GM19467 (cell line): ENCODE results near the gene CYP2A6.
"Not testable (repeated sequence)": the region's sequence is repeated elsewhere in the genome, so short reads cannot be mapped to it uniquely, and the experiment has no call there.

Experiments
- ATAC-seq: cut with Tn5 transposase; IDR thresholded peaks from one replicate; pipeline ENCODE4 v1.9.1; 2021; ENCODE audit warnings: mild to moderate bottlenecking, moderate library complexity; ENCODE audit not compliant: unreplicated experiment

Gene CYP2A6

DNA sequence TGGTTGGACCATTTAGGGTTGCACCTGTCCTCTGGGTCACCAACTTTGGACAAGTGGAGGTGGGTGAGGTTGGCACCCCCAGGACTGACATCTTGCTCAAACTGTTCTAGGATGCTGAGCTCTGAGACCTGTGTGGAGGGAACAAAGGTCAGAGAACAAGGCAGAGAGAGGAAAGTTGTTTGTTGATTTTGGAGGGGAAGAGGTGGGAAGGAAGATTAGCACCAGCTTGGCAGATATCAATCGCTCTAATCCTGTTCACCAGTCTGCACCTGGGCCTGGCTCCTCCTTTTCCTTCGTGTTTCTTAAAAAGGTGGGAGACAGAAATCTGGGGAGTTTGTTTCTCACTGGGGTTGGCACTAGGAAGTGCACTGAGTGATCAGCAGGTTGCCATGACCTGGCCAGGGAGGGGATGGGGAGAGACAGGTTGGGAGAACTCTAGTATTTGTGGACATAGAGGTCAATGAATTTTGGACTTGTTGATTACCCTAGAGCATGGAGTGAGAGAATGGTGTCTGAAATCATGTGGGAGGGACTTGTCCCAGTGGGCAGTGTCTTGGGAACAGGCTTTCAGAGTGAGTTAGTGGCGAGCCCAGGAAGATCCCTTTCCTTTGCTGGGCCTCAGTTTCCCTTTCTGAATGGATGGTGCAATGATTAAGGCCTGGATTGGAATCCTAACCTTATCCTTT is 2.4 kb upstream of the CYP2A6 start:
- ATAC-seq = not testable (repeated sequence)

DNA sequence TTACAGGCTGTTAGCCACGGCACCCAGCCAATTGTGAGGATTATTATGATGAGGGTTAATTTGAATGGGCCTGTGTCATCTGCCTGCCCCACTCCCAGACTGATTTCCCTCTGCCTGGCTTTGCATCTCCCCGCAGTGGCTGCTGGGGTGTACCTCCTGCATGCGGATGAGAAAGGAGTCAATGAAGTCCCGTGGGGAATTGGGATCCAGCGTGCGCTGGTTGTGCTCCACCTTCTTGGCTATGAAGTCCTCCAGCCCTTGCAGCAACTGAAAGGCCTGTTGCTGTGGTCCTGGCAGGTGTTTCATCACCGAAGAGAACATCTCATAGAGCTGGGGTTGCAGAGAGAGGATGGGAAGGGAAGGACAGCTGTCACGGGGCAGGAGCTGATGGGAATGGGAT is 3.5 kb downstream of the CYP2A6 start:
- ATAC-seq = not testable (repeated sequence)

DNA sequence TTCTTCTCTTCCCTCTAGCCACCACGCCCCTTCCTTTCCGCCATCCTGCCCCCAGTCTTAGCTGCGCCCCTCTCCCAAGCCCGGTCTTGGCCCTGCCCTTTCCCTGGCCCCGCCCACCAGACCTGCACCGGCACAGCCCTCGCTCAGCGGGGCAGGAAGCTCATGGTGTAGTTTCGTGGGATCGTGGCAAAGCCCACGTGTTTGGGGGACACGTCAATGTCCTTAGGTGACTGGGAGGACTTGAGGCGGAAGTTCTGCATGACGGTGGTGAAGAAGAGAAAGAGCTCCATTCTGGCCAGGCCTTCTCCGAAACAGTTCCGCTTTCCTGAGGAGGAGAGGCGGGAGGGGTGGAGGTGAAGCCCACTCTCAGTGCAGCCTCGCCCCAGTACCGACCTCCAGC is 6.6 kb downstream of the CYP2A6 start:
- not testable (repeated sequence) for ATAC-seq

DNA sequence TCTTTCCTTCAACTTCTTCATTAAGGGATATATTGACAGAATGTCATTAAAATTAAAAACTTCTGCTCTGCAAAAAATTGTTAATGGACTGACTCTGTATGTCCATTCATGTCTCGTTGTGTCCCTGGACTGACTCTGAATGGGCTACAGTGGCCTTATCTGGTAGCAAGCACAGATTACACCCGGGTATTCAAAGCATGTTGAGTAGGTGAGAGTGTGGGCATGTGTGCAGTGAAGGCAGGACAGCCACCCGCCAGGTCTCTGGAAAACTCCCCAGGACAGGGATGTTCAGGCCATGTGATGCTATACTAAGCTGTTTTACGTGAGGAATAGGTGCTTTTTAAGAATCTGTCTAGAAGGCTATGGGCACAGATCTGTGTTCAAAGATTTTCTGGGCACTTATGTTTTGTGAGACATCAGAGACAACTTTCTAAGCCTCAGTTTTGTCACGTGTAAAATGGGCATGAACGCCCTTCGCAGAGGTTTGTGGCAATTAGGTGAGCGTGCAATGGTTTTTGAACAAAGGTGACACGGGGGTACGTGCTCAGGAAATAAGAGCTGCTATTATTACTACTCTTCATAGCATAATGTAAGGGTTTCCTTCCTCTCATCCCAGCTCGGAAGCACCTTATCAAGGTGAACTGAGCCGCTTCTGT is 7.1 kb downstream of the CYP2A6 start:
- ATAC-seq = not testable (repeated sequence)

DNA sequence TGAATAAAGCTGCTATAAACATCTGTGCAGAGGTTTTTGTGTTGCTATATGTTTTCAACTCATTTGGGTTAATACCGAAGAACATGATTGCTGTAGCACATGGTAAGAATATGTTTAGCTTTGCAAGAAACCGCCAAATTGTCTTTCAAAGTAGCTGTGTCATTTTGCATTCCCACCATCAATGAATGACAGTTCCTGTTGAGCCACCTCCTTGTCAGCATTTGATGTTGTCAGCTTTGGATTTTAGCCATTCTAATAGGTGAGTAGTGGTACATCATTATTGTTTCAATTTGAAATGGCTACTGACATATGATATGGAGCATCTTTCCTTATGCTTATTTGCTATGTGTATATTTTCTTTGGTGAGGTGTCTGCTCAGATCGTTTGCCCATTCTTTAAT is 8.2 kb downstream of the CYP2A6 start:
- ATAC-seq = not testable (repeated sequence)

DNA sequence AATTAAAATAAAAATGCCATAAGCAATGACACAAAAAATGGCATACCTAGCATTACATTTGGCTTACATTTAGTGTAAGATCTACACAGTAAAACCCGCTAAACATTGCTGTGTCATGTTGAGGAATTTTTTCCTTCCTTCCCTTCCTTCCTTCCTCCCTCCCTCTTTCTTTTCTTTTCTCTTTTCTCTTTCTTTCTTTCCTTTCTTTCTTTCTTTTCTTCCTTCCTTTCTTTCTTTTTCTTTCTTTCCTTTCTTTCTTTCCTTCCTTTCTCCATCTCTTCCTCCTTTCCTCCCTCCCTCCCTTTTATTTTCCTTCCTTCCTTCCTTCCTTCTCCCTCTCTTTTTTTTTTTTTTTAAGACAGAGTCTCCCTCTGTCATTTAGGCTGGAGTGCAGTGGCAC is 11.8 kb downstream of the CYP2A6 start:
- ATAC-seq = not testable (repeated sequence)

DNA sequence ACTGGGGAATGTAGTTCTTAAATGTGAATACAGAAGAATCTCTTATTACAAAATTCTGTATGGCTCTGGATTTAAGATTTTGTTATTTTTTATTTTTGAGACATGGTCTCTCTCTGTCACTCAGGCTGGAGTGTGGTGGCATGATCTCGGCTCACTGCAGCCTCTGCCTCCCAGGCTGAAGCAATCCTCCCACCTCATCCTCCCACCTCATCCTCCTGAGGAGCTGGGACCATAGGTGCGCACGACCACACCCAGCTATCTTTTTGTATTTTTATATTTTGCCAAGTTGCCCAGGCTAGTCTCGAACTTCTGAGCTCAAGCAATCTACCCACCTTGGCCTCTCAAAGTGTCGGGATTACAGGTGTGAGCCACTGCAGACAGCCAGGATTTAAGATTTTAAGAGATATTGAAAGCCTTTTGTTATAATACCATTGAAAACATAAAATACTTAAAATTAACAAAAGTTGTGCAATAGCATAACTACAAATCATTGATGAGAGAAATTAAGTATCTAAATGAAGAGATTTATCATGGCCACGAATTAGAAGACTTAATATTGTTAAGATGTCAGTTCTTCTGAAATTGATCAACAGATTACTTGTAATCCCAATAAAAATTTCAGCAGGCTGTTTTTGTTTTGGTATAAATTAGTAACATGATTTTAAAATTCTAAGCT is 13.4 kb downstream of the CYP2A6 start:
- ATAC-seq = no peak

DNA sequence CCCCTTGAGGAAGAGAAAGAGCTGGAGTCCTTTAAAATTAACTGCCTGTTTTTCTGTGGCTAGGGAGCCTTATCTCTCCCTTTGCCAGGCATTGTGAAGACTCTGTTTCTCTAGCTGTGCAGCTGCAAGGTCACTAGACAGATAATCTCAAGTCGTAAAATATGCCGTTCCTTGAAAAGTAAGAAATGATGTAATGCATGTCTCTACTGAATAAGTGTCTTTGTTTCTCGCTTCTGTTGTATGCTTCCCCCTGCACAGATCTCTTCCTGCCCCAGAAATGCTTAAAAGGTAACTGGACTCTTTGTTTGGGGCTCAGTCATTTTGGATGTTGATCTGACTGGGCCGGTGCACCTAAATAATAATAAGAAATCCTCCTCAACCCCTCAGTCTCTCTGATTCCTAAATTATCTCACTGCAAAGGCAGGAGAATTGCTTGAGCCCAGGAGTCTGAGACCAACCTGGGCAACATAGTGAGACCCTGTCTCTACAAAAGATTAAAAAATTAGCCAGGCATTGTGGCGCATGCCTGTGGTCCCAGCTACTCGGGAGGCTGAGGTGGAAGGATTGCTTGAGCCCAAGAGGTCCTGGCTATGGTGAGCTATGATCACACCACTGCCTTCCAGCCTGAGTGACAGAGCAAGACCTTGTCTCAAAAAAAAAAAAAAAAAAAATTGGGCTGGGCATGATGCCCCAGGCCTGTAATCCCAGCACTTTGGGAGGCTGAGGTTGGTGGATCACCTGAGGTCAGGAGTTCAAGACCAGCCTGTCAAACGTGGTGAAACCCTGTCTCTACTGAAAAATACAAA is 16.3 kb downstream of the CYP2A6 start:
- not testable (repeated sequence) for ATAC-seq

DNA sequence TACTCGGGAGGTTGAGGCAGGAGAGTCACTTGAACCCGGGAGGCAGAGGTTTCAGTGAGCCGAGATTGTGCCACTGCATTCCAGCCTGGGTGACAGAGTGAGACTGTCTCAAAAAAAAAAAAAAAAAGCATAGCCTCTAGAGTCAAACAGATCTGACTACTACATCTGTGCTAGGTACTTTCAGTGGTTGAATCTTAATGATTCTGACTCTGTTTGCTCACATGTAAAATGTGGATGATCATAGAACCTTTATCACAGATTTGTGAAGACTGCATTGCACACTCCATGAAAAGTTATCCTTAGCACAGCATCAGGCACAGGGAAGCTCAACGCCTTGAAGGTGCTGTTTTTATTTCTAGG is 17.8 kb downstream of the CYP2A6 start:
- ATAC-seq = not testable (repeated sequence)

DNA sequence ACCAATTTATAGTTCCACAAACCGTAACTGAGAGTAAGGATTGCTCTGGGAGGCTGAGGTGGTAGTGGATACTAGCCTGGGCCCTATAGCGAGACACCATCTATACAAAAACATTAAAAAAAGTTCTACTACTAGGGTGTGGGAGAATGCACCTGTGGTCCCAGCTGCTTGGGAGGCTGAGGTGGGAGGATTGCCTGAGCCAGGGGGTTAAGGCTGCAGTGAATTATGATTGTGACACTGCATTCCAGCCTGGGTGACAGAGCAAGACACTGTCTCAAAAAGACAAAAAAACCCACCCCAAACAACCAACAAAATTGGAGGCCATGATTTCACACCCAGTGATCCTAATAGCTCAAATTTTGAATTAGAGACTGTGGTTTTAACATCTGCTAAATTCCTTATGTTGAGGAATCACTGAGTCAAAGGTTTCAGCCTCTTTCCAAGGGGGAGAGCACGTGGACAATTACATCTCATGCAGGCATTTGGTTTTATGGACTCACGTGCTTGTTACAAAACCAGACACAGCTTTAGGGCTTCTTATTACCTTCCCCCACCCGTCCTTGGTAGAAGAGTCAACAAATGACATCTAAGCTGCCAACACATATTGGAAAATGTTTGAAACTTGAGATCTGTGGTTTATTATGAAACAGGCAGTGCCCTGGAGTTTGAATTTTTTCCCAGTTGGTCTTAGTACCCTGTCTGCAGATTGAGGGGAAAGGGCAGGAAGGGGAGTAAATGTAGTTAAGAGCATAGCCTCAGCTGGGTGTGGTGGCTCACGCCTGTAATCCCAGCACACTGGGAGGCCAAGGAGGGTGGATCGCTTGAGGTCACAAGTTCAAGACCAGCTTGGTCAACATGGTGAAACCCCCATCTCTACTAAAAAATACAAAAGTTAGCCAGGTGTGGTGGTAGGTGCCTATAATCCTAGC is 18.5 kb downstream of the CYP2A6 start:
- ATAC-seq = no peak

DNA sequence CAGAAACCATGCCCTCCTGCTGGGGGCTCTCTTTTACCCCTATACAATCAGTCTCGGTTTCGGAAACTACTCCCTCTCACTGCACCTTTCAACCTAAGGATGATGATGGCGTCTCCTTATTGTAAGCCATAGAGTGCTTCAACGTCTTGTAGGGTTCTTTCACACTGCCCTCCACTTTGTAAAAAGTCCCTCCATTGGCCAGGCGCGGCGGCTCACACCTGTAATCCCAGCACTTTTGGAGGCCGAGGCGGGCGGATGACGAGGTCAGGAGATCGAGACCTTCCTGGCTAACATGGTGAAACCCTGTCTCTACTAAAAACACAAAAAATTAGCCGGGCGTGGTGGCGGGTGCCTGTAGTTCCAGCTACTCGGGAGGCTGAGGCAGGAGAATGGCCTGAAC is 19.5 kb downstream of the CYP2A6 start:
- not testable (repeated sequence) for ATAC-seq

DNA sequence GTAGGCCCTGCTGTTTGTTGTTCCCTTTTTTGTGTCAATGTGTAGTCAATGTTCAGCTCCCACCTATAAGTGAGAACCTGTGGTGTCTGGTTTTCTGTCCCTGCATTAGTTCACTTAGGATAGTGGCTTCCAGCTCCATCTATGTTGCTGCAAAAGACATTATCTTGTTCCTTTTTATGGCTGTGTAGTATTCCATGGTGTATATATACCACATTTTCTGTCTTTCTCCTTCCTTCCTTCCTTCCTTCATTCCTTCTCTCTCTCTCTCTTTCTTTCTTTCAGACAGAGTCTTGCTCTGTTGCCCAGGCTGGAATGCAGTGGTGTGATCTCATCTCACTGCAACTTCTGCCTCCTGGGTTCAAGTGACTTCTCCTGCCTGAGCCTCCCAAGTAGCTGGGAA is 21.0 kb downstream of the CYP2A6 start:
- ATAC-seq = no peak

DNA sequence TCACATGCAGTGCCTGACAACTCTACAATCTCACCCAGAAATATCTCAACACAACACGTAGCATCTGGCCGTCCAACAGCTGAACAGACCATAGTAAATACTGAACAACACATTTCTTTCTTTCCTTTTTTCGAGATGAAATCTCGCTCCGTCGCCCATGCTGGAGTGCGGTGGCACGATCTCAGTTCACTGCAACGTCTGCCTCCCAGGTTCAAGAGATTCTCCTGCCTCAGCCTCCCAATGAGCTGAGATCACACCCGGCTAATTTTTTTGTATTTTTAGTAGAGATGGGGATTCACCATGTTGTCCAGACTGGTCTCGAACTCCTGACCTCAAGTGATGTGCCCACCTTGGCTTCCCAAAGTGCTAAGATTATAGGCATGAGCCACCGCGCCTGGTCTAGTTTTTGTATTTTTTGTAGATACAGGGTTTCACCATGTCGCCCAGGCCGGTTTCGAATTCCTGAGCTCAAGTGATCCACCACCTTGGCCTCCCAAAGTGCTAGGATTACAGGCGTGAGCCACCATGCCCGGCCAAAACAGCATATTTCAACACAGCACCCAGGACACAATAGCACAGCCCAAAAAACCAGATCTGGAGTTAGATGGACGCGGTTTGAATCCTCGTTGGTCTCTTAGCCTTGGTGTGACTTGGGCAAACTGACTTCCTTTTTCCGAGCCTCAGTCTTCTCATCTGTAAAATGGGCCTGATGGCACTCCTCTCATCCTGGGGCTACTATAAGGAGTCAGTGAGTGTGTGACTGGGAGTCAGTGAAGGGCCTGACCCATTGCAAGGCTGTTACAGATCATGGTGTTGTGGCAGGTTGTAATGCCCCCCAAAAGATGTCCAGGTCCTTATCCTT is 22.6 kb downstream of the CYP2A6 start:
- no peak for ATAC-seq

DNA sequence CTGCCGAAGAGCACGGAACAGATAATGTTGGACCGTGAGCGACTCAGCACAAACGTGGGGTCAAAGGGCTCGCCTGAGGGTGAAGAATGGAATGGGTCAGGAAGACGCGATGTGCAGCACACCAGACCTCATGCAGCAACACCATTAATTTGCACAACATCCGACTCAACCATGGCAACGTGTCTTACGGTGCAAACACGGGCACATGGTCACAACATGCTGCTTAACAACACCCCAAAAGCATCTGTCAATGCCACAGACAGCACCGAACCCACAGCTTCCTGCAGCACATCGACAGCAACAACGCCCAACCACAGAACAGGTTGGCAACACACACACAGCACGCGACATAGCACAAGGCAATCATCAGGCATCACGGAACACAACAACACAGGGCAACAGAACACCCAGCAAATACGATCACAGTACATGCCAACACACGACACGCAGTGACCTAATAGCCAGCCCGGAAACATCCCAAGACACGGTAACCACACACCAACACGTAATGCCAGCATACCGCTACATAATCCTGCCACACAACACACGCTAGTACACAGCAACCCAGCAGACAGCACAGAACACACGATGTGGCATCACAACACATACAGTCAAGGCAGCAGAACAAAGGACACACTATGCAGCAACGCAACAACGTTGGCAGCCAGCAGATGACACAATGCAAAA is 23.4 kb downstream of the CYP2A6 start:
- not testable (repeated sequence) for ATAC-seq

DNA sequence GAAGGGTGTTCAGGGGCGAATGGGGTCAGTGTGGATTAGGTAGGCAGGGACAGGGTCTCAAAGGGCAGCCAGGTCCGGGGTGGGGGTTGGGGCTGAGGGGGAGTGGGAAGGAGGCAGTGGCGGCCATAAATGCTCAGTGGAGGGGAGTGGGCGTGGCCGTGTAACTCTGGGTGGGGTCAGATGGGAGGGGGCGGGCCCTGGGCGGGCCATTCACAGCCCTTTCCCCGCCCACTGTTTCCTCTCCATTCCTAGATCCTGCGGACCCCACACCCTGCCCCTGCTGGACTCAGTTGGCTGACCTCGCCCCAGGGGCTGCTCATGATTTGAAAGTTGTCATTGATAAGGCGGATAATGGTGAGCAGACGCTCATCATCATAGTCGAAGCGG is 23.9 kb downstream of the CYP2A6 start:
- ATAC-seq = not testable (repeated sequence)

DNA sequence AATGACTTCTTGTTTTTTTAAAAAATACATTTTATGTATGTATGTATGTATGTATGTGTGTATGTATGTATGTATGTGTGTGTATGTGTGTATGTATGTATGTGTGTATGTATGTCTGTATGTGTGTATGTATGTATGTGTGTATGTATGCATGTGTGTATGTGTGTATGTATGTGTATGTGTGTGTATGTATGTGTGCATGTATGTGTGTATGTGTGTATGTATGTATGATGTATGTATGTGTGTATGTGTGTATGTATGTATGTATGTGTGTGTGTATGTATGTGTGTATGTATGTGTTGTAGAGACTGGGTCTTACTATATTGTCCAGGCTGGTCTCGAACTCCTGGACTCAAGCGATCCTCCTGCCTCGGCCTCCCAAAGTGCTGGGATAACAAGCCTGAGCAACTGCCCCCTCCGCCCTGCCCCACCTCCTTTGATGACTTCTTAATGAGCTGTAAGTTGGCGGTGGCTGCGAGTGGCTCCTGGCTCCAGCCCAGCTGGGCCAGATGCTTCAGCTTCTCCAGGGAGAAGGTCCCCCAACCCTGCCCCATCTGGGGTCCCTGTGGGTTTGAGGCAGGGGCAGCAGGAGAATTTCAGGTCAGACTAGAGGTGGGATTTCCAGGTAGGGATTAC is 24.7 kb downstream of the CYP2A6 start:
- ATAC-seq = not testable (repeated sequence)

DNA sequence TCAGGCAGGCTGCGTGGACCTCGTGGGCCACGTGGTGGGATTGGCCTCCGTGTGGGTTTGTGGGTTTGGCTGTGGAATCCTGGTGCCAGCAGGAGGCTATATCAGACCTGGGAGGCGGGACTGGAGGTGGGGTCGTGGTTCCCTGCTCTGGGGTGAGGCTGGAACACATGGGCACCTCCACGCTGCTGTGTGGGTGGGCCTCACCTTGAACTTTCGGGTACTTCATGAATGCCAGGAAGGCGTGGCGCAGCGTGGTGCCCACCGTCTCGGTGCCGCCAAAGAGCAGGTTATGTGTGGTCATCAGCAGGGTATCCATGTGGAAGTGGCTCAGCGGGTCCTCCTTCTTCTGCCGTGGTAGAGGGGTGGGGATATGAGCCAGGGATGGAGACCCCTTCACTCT is 25.3 kb downstream of the CYP2A6 start:
- not testable (repeated sequence) for ATAC-seq
